NT2/D1 (cell line): ENCODE results near the gene TMEM270.
A peak's percentile ranks its signal among the peaks of the same experiment; 100 is the strongest.

Experiments
- DNase-seq: peaks from one replicate; pipeline ENCODE4 v3.0.0-alpha.2; 2011; ENCODE audit warnings: low read depth, low spot score
- H3K27me3 ChIP-seq: 2 replicates; pipeline ENCODE4 v1.6.0; 2011; ENCODE audit warnings: mild to moderate bottlenecking; ENCODE audit not compliant: insufficient read length, insufficient read depth
- H3K36me3 ChIP-seq: 2 replicates; pipeline ENCODE4 v1.6.1; 2011; ENCODE audit warnings: mild to moderate bottlenecking, low read length, mixed read lengths; ENCODE audit not compliant: insufficient read depth, insufficient read length
- H3K4me1 ChIP-seq: 2 replicates; pipeline ENCODE4 v1.5.1; 2011; ENCODE audit not compliant: insufficient read depth, insufficient read length
- H3K4me3 ChIP-seq: 2 replicates; pipeline ENCODE4 v1.5.1; 2011; ENCODE audit warnings: low read depth; ENCODE audit not compliant: insufficient read length
- H3K9ac ChIP-seq: 2 replicates; pipeline ENCODE4 v1.6.0; 2011; ENCODE audit warnings: low read depth; ENCODE audit not compliant: insufficient read length
- H3K9me3 ChIP-seq: 2 replicates; pipeline ENCODE4 v1.5.1; 2011; ENCODE audit warnings: mild to moderate bottlenecking, low read length; ENCODE audit not compliant: insufficient read depth
- SUZ12 ChIP-seq: IDR thresholded peaks from 2 replicates; pipeline ENCODE4 v1.6.1; 2011; ENCODE audit not compliant: insufficient read length, insufficient read depth; ENCODE audit errors: extremely low read depth
- YY1 ChIP-seq: IDR thresholded peaks from 2 replicates; pipeline ENCODE4 v1.6.1; 2011; ENCODE audit not compliant: insufficient read length, insufficient read depth
- ZNF274 ChIP-seq: IDR thresholded peaks from 2 replicates; pipeline ENCODE4 v1.6.1; 2011; ENCODE audit warnings: mild to moderate bottlenecking, low read depth, low read length

Gene TMEM270

DNA sequence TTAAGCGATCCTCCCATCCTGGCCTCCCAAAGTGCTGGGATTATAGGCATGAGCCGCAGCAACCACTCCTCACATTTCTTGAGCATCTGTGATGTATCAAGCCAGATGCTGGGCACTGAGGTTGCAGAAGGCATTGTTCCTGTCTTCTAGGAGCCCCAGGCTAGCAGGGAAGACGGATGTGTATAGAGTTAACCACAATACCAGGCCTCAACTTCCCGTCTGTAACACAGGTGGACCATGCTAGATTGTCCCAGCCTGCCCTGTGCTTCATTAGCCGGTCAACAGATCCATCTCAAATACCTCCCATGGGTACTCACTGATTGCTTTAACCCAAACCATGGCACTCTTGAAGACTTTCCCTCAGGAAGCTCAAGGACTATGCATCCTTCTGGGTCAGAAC, 32.0 kb upstream of the TMEM270 start:
- H3K36me3 ChIP-seq: no peaks in the 10 kb centered on the region
- TF ChIP-seq YY1 (no peak), SUZ12 (no peak), ZNF274 (no peak)
- H3K4me3 ChIP-seq: no peak overlapping the region
- no peak overlapping the region for H3K9ac ChIP-seq
- no peak for DNase-seq
- no peaks in the 10 kb centered on the region for H3K27me3 ChIP-seq
- H3K4me1 ChIP-seq: peaks cover 23% of the 10 kb centered on the region
- H3K9me3 ChIP-seq: no peaks in the 10 kb centered on the region

DNA sequence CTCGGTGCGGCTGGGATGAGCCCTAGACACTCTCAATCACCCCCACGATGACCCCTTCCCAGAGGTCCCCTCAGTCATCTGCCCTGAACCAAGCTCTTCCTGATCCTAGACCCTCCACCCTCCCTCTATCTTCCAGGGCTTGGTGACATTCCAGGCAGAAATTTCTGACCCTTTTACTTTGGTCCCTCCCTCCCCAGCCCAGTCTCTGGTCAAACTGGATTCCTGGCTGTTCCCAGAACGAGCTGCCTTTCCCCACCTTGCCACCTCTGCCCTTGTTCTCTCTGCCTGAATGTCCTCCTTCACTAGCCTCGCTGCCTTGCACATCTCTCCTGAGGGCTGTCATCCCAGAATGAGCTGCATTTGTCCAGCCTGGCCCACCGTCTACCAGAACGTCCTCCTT, 31.5 kb upstream of the TMEM270 start:
- TF ChIP-seq ZNF274: no peak
- no peak for TF ChIP-seq YY1
- TF ChIP-seq SUZ12: no peak
- peaks cover 23% of the 10 kb centered on the region for H3K4me1 ChIP-seq
- no peaks in the 10 kb centered on the region for H3K36me3 ChIP-seq
- no peak overlapping the region for H3K9ac ChIP-seq
- H3K27me3 ChIP-seq: no peaks in the 10 kb centered on the region
- DNase-seq: no peak
- no peaks in the 10 kb centered on the region; the same call in 1 of the 2 replicates for H3K9me3 ChIP-seq
- H3K4me3 ChIP-seq: no peak overlapping the region

DNA sequence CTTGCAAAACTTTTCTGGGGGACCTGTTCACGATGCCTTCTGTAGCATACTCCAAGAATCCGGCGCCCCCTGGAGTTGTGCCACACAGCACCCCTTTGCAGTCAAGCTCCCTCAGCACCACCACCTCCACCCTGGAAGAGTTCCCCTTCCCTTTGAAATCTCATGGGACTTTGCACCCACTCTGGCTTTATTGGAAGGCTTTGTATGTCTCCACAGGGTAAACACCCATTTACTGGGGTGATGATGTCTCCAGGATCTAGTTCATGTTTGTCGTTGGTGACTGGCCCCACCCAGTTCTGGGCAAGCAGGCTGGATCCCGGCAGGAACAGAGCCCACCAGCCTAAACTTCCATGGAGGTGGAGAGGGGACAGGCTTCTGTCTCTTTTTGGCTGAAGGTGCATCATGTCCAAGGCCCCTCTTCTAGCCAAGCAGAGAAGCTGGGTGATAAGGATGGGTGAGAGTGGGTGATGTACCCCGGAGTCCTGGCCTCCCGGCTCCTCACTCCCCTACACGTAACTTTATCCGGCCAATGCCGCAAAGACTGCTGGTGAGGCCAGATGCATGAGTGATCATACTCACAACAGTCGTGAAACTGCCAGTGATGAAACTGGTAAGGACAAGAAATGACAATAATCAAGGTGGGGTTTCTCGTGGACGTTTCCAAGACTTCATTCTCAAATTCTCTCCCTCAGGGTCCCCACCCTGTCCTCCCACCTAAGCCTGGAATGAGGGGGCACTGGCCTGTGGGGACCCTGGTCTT, 30.9 kb upstream of the TMEM270 start:
- Histone ChIP-seq H3K4me1 (peaks cover 23% of the 10 kb centered on the region), H3K27me3 (no peaks in the 10 kb centered on the region), H3K9me3 (no peaks in the 10 kb centered on the region; the same call in 1 of the 2 replicates), H3K9ac (no peak overlapping the region), H3K4me3 (no peak overlapping the region), H3K36me3 (no peaks in the 10 kb centered on the region)
- DNase-seq: no peak
- no peak for TF ChIP-seq ZNF274
- TF ChIP-seq YY1: no peak
- TF ChIP-seq SUZ12: no peak

DNA sequence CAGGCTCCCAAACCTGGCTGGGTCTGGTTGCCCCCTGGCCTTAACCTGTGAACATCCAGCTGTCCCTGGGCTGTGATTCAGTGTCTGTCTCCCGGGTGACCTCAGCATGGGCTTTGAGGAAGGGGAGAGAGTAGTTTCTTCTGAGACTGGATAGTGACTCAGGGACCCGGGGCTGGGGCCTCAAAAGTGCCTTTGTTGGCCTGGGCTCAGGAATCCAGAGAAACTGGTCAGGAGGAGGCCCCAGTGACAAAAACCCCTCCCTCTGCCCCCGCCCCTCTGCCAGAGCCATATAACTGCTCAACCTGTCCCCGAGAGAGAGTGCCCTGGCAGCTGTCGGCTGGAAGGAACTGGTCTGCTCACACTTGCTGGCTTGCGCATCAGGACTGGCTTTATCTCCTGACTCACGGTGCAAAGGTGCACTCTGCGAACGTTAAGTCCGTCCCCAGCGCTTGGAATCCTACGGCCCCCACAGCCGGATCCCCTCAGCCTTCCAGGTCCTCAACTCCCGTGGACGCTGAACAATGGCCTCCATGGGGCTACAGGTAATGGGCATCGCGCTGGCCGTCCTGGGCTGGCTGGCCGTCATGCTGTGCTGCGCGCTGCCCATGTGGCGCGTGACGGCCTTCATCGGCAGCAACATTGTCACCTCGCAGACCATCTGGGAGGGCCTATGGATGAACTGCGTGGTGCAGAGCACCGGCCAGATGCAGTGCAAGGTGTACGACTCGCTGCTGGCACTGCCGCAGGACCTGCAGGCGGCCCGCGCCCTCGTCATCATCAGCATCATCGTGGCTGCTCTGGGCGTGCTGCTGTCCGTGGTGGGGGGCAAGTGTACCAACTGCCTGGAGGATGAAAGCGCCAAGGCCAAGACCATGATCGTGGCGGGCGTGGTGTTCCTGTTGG, 30.0 kb upstream of the TMEM270 start, which contains the start of gene CLDN4:
TSS of gene CLDN4 (plus strand) at position 316 of the 903 bp plus-strand sequence. CDS start at position 522, 206 bp downstream.
- Histone ChIP-seq H3K4me3 (peak within 1 kb of the TSS; percentile 5), H3K9me3 (no peaks in the 10 kb centered on the region; the same call in 1 of the 2 replicates), H3K4me1 (peaks cover 23% of the 10 kb centered on the region), H3K9ac (peak within 1 kb of the TSS; percentile 16), H3K27me3 (no peaks in the 10 kb centered on the region), H3K36me3 (no peaks in the 10 kb centered on the region)
- TF ChIP-seq ZNF274: no peak
- TF ChIP-seq YY1: no peak
- TF ChIP-seq SUZ12: no peak
- no peak for DNase-seq

DNA sequence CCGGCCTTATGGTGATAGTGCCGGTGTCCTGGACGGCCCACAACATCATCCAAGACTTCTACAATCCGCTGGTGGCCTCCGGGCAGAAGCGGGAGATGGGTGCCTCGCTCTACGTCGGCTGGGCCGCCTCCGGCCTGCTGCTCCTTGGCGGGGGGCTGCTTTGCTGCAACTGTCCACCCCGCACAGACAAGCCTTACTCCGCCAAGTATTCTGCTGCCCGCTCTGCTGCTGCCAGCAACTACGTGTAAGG, 29.4 kb upstream of the TMEM270 start:
- Histone ChIP-seq H3K9ac (peak overlapping the region; percentile 16), H3K27me3 (no peaks in the 10 kb centered on the region), H3K4me3 (peak overlapping the region; percentile 5), H3K4me1 (peaks cover 23% of the 10 kb centered on the region), H3K36me3 (no peaks in the 10 kb centered on the region), H3K9me3 (no peaks in the 10 kb centered on the region; the same call in 1 of the 2 replicates)
- no peak for TF ChIP-seq SUZ12
- no peak for TF ChIP-seq ZNF274
- no peak for TF ChIP-seq YY1
- no peak for DNase-seq

DNA sequence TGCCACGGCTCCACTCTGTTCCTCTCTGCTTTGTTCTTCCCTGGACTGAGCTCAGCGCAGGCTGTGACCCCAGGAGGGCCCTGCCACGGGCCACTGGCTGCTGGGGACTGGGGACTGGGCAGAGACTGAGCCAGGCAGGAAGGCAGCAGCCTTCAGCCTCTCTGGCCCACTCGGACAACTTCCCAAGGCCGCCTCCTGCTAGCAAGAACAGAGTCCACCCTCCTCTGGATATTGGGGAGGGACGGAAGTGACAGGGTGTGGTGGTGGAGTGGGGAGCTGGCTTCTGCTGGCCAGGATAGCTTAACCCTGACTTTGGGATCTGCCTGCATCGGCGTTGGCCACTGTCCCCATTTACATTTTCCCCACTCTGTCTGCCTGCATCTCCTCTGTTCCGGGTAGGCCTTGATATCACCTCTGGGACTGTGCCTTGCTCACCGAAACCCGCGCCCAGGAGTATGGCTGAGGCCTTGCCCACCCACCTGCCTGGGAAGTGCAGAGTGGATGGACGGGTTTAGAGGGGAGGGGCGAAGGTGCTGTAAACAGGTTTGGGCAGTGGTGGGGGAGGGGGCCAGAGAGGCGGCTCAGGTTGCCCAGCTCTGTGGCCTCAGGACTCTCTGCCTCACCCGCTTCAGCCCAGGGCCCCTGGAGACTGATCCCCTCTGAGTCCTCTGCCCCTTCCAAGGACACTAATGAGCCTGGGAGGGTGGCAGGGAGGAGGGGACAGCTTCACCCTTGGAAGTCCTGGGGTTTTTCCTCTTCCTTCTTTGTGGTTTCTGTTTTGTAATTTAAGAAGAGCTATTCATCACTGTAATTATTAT, 28.9 kb upstream of the TMEM270 start:
- peak overlapping the region; percentile 26 for H3K9ac ChIP-seq
- DNase-seq: no peak

More for the DNA sequence above, 28.9 kb upstream of the TMEM270 start:
- Histone ChIP-seq H3K36me3 (no peaks in the 10 kb centered on the region), H3K27me3 (no peaks in the 10 kb centered on the region), H3K9me3 (no peaks in the 10 kb centered on the region; the same call in 1 of the 2 replicates), H3K4me1 (peaks cover 23% of the 10 kb centered on the region), H3K4me3 (peak overlapping the region; percentile 5)
- TF ChIP-seq ZNF274: no peak
- TF ChIP-seq SUZ12: no peak
- no peak for TF ChIP-seq YY1
